Thoracic aorta (tissue), 2 donors: ENCODE results near the gene KCNK2. TPM values are rescaled to one million over a fixed set of nuclear protein-coding genes. Genes with fewer than 3 reads are reported as not detected.

ENCODE experiments used
- ATAC-seq: fragments of 150-250 bp; one replicate; pipeline ENCODE4 v1.8.0; 2017; ENCODE audit warnings: low read depth; ENCODE audit not compliant: insufficient number of reproducible peaks, low FRiP score
- DNase-seq: peaks from one replicate; pipeline ENCODE4 v3.0.0-alpha.2; 2020; ENCODE audit warnings: low spot score
- H3K27ac ChIP-seq, 2 donors: fragments of 200-600 bp; sonication (generic); 1 replicate in 1 of 2; 2 replicates in 1 of 2; pipeline ENCODE4 v1.5.1; 2016; ENCODE audit warnings: mild to moderate bottlenecking in 2 of 2, moderate library complexity in 2 of 2
- H3K27me3 ChIP-seq: fragments of 200-600 bp; sonication (generic); replicated peaks from 2 replicates; pipeline ENCODE4 v1.6.0; 2016; ENCODE audit warnings: mild to moderate bottlenecking; ENCODE audit not compliant: insufficient read depth
- H3K36me3 ChIP-seq: fragments of 200-600 bp; sonication (generic); one replicate; pipeline ENCODE4 v1.5.1; 2016
- H3K4me1 ChIP-seq, 2 donors: fragments of 200-600 bp; sonication (generic); 1 replicate in 1 of 2; 2 replicates in 1 of 2; pipeline versions ENCODE4 v1.5.1 to v1.6.0; 2016; ENCODE audit warnings: low read depth in 2 of 2, mild to moderate bottlenecking in 1 of 2; ENCODE audit not compliant: control insufficient read depth in 1 of 2
- H3K4me3 ChIP-seq: fragments of 200-600 bp; sonication (generic); 2 replicates; pipeline ENCODE4 v1.5.1; 2016; ENCODE audit warnings: mild to moderate bottlenecking
- H3K9me3 ChIP-seq: fragments of 200-600 bp; sonication (generic); 2 replicates; pipeline ENCODE4 v1.5.1; 2016
- CTCF ChIP-seq: fragments of 200-600 bp; sonication (generic); IDR thresholded peaks from one replicate; pipeline ENCODE4 v1.5.1; 2019; ENCODE audit warnings: antibody characterized with exemption
- total RNA-seq, 2 donors: library from RNA; depleted of rRNA; stranded (reverse); fragments of >200 nt; gene quantifications; one replicate each; pipeline versions ENCODE4 v1.1.0 to v1.2.3, GENCODE V29; 2016

Gene KCNK2
- total RNA-seq, 2 donors from 2014 or later: 0.28 to 1.8 TPM

DNA sequence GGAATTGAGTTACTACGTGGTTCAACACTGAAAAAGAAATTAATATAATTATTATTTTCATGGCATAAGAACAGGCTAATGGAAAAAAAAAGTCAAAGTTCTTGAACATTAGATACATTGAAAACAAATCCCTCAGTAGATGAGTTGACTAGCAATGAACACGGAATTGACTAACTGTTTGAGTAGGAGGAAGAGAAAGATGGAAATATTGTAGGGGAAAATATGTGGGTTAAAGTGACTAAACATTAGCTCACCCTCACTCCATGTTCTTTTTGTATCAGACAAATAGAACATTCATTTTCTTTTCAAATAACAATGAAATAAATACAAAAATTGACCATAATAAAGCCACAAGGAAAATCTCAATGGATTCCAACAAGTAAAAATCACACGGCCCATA lies 84.3 kb downstream of the KCNK2 start:
- Histone ChIP-seq H3K36me3 (no peaks in the 10 kb centered on the region), H3K27ac (no peak overlapping the region), H3K4me1 (no peaks in the 10 kb centered on the region), H3K9me3 (no peaks in the 10 kb centered on the region), H3K4me3 (no peak overlapping the region), H3K27me3 (no peaks in the 10 kb centered on the region)
- no peak for DNase-seq
- ATAC-seq: no peak
- no peak for TF ChIP-seq CTCF

GRCh38 chr1:215181518-215181917 lies 99.0 kb downstream of the KCNK2 start:
- DNase-seq: no peak
- Histone ChIP-seq H3K4me1 (no peaks in the 10 kb centered on the region), H3K9me3 (peaks cover 6% of the 10 kb centered on the region), H3K27ac (no peak overlapping the region), H3K36me3 (no peaks in the 10 kb centered on the region), H3K27me3 (no peaks in the 10 kb centered on the region), H3K4me3 (no peak overlapping the region)
- no peak for TF ChIP-seq CTCF
- ATAC-seq: no peak

GRCh38 chr1:215185067-215185620 lies 102.6 kb downstream of the KCNK2 start:
- Histone ChIP-seq H3K27me3 (no peaks in the 10 kb centered on the region), H3K9me3 (peaks cover 6% of the 10 kb centered on the region), H3K4me3 (no peak overlapping the region), H3K4me1 (no peaks in the 10 kb centered on the region), H3K27ac (no peak overlapping the region), H3K36me3 (no peaks in the 10 kb centered on the region)
- no peak for TF ChIP-seq CTCF
- ATAC-seq (no peak), DNase-seq (no peak)

- ATAC-seq: no peak
- Histone ChIP-seq H3K4me3 (no peak overlapping the region), H3K9me3 (no peaks in the 10 kb centered on the region), H3K36me3 (no peaks in the 10 kb centered on the region), H3K27ac (no peak overlapping the region), H3K4me1 (no peaks in the 10 kb centered on the region), H3K27me3 (no peaks in the 10 kb centered on the region)
- TF ChIP-seq CTCF: no peak
- no peak for DNase-seq
Measured at GRCh38 chr1:215188302-215188950, 105.9 kb downstream of the KCNK2 start.

- H3K27ac ChIP-seq: no peak overlapping the region
- no peak for ATAC-seq
- no peaks in the 10 kb centered on the region for H3K27me3 ChIP-seq
Measured at GRCh38 chr1:215192306-215192705, 109.8 kb downstream of the KCNK2 start.

More at GRCh38 chr1:215192306-215192705, 109.8 kb downstream of the KCNK2 start:
- no peaks in the 10 kb centered on the region for H3K36me3 ChIP-seq
- no peak for TF ChIP-seq CTCF
- no peaks in the 10 kb centered on the region for H3K4me1 ChIP-seq
- DNase-seq: no peak
- H3K4me3 ChIP-seq: no peak overlapping the region
- no peaks in the 10 kb centered on the region for H3K9me3 ChIP-seq
